HG03460 (cell line): ENCODE results near the gene MDC1.
"Not testable (repeated sequence)": the region's sequence is repeated elsewhere in the genome, so short reads cannot be mapped to it uniquely, and the experiment has no call there.

ENCODE experiments used
- ATAC-seq: cut with Tn5 transposase; IDR thresholded peaks from one replicate; pipeline ENCODE4 v1.9.1; 2021; ENCODE audit not compliant: unreplicated experiment

The MDC1 gene, protein sequence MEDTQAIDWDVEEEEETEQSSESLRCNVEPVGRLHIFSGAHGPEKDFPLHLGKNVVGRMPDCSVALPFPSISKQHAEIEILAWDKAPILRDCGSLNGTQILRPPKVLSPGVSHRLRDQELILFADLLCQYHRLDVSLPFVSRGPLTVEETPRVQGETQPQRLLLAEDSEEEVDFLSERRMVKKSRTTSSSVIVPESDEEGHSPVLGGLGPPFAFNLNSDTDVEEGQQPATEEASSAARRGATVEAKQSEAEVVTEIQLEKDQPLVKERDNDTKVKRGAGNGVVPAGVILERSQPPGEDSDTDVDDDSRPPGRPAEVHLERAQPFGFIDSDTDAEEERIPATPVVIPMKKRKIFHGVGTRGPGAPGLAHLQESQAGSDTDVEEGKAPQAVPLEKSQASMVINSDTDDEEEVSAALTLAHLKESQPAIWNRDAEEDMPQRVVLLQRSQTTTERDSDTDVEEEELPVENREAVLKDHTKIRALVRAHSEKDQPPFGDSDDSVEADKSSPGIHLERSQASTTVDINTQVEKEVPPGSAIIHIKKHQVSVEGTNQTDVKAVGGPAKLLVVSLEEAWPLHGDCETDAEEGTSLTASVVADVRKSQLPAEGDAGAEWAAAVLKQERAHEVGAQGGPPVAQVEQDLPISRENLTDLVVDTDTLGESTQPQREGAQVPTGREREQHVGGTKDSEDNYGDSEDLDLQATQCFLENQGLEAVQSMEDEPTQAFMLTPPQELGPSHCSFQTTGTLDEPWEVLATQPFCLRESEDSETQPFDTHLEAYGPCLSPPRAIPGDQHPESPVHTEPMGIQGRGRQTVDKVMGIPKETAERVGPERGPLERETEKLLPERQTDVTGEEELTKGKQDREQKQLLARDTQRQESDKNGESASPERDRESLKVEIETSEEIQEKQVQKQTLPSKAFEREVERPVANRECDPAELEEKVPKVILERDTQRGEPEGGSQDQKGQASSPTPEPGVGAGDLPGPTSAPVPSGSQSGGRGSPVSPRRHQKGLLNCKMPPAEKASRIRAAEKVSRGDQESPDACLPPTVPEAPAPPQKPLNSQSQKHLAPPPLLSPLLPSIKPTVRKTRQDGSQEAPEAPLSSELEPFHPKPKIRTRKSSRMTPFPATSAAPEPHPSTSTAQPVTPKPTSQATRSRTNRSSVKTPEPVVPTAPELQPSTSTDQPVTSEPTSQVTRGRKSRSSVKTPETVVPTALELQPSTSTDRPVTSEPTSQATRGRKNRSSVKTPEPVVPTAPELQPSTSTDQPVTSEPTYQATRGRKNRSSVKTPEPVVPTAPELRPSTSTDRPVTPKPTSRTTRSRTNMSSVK (N-terminal part only)

DNA sequence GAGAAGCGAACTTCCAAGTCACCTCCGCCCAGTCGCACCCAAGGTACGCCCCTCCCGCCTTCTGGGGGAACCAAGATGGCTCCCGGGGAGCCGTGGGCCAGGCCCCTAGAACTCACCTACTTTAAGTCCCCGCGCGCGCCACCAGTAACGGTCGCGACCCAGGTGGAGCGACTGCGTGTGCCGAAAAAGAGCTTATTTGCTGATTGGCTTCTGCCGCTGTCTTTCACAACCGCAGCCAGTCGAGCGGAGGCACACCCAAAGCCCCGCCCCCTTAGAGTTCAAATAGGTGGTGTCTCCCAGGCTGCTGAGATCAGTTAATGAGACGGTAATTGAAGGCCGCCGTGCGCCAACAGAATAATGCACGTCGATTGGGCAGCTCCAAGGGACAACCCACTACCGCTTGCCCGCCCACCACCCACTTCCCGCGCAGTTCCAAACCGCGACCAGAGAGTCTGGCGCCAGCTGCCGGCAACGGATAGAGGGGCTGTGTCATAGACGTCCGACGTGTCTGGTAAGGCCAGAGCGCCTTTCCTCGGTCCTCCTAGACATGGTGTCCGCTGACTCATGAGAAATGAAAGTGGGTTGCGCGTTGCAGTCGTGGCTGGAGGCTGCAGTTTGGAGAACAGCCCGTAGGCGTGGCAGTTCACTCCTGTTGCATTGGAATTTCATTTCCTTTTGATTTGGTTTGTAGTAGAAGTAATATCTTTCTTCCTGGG is at the start of gene MDC1:
TSS of gene MDC1 (minus strand) at position 153 of the 716 bp plus-strand sequence. CDS start 2,106 bp downstream, outside the sequence.
- ATAC-seq, result peak; percentile 68

DNA sequence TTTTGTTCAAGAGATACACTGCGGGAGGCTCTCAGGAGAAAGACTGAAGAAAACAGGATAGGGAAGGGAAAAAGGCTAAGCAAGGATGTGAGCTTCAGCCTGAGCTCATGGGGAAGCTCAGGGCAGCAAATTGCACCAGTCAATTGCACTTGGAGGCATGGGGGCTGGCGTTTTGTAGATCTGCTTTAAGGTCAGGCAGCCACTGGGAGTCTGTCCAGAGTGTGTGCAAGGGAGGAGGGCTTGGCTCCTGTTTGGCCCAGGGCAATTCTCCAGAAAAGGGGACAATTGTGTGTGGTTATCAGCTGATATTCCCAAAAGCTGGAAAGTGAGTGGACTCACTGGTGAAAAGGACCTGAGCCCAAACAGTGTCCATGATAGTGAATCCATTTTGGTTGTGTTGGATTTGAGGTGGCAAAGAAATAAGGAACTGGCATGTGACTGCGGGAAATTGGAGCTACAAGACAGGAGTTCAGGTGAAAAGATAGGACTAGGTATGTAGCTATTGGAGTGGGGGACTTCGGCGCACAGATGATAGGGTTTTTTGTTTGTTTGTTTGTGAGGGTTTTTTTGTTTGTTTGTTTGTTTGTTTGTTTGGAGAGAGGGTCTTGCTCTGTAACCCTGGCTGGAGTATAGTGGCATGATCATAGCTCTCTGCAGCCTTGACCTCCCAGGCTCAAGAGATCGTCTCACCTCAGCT is 49.5 kb upstream of the MDC1 start:
- no peak for ATAC-seq

DNA sequence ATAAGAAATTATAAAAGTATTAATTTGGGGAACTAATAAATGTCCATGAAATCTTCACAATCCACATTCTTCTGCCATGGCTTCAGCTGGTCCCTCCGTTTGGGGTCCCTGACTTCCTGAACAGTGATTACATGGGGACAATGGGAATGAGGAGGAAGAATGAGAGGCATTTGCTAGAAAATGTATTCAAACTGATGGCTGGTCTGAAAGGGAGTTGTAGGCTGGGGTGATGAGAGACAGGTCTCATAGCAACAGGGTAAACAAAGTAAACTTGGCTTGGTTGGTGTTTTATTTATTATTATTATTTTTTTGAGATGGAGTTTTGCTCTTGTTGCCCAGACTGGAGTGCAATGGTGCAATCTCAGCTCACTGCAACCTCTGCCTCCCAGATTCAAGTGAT is 48.4 kb upstream of the MDC1 start:
- ATAC-seq, result not testable (repeated sequence)

DNA sequence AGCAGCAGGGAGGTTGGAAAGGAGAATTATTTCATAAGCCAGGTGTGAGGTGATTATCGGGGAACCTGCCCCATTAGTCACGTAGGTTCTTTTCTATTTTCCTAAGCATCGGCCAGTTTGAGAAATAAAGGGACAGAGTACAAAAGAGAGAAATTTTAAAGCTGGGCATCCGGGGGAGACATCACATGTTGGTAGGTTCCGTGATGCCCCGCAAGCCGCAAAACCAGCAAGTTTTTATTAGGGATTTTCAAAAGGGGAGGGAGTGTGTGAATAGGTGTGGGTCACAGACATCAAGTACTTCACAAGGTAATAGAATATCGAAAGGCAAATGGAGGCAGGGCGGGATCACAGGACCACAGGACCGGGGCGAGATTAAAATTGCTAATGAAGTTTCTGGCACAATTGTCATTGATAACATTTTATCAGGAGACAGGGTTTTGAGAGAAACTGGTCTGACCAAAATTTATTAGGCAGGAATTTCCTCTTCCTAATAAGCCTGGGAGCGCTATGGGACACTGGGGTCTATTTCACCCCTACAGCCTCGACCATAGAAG is 47.5 kb upstream of the MDC1 start:
- ATAC-seq, result not testable (repeated sequence)

DNA sequence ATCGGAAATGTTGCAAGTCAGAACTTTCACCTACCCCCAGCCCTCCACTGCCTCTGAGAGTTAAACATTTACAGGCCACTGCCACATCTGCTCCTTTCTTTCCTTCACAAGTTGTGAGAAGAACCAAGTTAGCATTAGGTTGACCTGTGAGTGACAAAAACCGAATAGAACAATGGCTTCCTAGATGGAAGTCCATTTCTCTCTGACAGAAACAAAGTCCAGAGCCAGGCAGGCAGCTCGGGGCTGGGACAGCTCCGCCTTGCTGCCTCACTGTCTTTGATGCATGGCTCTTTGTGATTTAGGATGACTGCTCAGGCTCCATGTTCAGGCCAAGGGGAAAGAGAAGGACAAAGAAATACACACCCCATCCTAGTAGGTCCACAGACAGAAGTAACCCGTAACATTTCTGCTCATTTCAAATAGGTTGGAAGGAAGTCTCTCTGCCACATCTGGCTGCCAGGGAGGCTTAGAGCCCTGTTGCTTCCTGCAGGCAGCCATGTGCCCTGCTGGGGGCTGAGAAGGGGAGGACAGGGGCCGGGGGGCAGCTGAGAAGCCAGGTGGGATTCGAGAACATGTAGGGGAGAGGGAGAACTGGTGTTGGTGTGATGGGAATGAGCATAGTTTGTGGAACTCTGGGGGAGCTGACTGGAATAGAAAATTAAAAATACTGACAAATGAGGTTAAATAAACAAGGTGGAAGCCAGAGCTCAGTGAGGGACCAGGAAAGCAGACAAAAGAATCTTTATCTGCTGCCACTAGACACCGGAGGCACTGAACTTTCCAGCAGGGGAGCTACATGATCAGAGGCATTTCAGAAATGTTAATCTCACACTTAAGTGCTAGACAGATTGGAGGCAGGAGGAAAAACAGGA is 46.8 kb upstream of the MDC1 start:
- no peak for ATAC-seq

DNA sequence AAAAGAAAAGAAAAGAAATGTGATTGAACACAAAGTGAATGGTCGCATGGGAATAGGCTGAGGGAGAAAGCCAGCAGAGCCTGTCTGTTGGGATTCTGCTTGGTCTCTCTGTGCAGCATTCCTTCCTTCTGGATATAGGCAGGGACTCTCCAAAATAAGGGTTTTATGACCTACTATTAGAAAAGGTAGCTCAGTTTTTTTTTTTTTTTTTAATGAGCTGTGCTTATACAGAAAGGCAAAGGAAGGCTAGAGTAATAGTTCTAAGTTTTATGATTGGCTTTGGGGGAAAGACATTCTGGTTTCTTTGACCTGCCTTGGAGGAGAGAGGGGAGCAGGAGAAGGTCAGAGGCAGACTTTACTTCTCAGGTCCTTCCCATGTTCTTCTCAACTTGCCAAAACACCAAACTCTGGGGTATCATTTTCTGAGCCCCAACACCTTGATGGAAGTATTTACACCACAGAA is 46.1 kb upstream of the MDC1 start:
- ATAC-seq, result no peak

DNA sequence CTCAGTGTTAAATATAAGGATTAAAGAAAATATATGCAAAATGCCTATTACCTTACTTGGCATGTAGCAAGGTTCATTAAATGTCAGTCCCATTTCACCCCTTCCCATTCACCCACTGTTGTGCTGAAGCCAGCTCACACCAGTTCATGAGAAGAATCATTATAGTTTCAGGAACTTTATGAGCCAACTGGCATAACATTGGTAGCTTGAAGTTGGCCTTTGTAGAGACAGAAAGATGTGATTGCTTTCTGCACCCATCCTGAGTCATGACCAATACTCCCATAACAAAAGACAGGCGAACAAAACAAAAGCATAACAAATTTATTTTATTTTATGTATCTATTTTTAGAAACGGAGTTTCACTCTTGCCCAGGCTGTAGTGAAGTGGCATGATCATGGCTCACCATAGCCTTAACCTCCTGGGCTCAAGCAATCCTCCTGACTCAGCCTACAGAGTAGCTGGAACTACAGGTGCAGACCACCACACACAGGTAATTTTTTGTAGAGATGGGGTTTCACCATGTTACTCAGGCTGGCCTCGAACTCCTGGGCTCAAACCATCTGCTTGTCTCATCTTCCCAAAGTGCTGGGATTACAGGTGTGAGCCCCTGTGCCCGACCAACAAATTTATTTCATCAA is 44.8 kb upstream of the MDC1 start:
- no peak for ATAC-seq

DNA sequence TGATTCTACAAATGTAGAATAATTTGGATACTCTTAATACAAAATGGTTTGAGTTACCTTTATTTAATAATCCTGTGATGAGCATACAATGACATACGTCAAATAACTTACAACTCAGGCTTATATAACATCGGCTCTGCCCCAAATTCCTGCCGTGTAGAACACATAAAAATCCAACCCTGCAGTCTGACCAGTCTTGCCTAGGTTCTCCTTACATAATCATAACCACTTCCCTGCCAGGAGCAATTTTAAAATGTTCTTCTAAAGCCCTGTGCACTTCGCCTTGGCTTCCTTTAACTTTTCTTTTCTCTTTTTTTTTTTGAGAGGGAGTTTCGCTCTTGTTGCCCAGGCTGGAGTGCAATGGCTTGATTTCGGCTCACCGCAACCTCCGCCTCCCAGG is 43.5 kb upstream of the MDC1 start:
- ATAC-seq, result no peak

DNA sequence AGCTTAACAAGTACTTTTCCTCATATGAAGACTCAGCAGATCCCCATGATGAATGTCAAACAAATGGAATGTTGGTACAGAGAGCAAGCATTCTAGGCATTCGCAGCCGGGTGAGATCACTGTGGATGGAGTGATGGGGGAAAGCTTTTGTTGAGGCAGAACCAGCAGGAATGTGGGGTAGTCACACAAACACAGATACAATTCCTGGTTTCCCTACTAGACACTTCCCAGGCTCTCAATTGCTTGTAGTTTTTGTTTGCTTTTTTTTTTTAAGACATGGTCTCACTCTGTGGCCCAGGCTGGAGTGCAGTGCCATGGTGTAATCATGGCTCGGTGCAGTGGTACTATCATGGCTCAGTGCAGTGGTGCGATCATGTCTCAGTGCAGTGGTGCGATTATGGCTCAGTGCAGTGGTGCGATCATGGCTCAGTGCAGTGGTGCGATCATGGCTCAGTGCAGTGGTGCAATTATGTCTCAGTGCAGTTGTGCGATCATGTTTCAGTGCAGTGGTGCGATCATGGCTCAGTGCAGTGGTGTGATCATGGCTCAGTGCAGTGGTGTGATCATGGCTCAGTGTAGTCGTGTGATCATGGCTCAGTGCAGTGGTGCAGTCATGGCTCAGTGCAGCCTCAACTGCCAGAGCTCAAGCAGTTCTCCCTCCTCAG is 42.6 kb upstream of the MDC1 start:
- ATAC-seq, result no peak

DNA sequence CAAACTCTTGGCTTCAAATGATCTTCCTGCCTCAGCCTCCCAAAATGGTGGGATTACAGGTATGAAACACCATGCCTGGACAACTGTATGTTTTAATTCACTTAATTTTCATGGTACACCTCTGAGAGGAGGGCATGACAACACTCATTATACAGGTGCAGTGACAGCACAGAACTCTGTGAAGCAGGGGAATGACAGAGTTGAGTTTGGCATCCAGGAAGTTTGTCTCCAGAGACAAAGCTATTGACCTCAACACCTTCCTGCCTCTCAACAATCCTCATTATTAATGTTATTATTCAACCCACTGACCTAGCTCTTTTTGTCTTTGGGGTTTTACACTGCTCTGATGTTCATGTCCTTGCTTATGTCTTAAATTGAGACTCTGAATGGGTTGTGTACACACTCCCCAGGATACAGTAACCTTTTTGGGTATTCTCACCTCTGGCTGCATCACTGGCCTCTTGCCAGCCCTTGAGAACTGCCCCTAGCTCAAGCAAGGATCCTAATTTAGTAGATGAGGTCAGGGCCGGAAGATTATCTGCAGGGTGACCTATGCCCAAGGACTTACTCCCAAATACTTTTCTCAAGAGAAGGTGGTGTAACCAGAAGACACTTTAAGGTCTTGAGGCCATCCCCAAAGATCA is 40.3 kb upstream of the MDC1 start:
- ATAC-seq, result no peak

DNA sequence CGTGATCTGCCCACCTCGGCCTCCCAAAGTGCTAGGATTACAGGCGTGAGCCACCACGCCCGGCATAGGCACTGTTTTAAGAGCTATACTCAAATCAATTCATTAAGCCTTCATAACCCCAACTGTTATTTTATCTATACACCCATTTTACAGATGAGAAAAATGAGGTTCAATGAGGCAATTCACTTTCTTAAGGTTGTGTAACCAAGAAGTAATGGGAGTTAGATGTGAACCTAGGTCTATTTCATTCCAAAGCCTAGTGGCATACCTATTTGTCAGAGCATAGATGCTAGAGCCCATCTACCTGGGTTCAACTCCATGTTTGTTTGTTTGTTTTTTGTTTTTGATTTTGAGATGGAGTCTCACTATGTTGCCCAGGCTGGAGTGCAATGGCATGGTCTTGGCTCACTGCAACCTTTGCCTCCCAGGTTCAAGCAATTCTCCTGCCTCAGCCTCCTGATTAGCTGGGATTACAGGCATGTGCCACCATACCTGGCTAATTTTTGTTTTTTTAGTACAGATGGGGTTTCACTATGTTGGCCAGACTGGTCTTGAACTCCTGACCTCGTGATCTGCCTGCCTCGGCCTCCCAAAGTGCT is 39.4 kb upstream of the MDC1 start:
- ATAC-seq, result not testable (repeated sequence)

DNA sequence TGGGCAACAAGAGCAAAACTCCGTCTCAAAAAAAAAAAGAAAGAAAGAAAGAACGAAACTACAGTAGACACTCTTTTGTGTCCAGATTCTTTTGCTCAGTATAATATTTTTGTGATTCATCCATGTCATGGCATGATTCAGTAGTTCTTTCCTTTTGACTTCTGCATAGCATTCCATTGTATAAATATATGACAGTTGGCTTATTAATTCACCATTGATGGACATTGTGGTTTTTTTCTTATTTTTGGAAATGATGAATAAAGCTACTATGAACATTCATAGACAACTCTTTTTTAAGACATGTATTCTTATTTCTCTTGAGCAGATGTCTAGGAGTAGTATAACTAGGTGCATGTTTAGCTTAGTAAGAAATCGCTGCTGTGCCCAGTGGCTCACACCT is 37.5 kb upstream of the MDC1 start:
- no peak for ATAC-seq

DNA sequence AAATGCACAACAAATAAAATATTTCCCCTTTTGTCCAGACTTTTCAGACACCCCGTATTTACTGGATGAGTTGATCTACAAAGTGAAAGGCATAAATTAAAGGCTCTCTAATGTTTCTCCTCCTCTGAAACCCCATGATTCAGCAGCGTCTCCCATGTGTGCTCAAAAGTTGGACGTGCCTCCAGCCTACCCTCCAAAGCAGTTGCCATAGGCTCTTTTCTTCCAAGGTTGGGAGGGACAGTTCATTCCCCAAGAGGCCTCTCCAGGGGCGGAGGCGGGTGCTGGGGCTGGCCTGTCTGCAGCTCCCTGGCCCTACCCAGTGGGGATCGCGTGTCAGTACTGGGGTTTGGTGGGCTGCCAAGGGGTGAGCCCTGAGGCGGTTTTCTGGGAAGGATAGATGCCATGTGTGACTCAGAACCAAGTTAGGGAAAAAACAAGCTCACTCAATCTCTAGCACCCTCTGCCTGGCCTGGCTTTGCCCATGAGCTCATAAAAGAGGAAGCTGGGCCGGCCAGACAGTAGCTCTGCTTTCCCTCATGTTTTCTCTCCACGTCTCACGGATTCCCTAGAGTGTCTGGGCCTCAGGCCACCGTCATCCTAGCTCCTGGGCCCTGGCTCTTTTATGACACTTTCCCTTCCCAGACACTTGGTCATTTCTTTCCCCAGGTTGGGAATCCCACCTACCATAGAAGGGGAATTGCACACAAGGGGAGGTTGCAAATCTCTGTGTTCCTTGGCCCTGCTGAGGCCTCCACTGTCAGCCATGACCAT is 35.3 kb upstream of the MDC1 start:
- ATAC-seq, result no peak

DNA sequence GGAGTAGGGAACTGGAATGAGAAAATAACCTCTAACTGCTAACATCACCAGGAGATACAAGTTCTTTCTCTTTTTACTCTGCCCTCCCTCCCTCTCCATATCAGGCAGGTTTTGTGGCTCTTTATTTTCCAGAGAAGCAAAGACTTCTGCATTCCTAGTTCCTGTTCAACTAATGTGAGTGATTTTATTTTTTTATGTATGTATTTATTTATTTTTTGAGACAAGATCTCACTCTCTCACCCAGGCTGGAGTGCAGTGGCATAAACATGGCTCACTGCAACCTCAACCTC is 33.2 kb upstream of the MDC1 start:
- no peak for ATAC-seq

DNA sequence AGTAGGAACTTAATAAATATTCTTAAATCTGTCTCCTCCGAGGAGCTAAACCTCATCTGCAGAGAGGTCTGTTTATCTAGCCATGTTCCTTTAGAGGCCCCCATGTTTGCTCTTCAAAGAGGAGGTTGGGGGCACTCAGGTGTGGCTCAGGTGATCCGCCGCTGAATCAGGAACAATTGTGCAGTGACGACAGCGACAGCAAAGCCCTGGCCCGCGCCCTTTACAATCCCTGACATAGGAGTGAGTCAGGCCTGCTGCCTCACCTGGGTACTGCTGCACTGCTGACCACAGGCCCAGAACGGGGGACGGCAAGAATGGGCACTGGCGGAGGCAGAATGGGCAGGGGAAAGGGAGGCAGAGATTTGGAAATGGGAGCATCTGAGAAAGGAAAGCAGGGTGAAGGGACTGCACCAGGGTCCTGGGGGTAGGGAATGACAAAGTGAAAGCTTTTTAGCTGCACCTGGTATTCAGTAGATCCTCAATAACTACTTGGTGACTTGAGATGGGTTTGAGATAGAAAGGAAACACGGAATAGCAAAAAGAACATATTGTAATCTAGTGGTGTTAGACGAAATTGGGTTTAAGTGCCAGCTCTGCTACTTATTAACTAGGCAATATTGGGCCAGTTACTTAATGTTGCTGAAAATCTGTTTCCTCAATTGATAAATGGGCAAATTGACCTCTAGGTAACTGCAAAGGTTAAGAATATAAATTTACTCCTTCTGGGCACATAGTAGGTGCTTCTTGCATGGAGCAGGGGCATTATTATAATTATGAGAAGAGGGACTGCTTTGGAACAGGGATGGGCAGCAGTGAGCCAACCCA is 32.7 kb upstream of the MDC1 start:
- no peak for ATAC-seq
